BLaER1 treated with 17β-estradiol and CSF1 and Interleukin-3, amounts not matched to agents 10 nM and 100 nM (cell line): ENCODE data around the gene DCAKD.

ENCODE experiments used
- H3K27ac ChIP-seq, 11 experiments: shearing (Covaris generic); formaldehyde crosslinking; 2 replicates each; pipeline ENCODE4 v1.8.1; 2022
- H3K27me3 ChIP-seq, 11 experiments: shearing (Covaris generic); formaldehyde crosslinking; 2 replicates each; pipeline ENCODE4 v1.8.1; 2022
- H3K36me3 ChIP-seq, 11 experiments: shearing (Covaris generic); formaldehyde crosslinking; 2 replicates each; pipeline ENCODE4 v1.8.1; 2022
- H3K4me1 ChIP-seq, 10 experiments: shearing (Covaris generic); formaldehyde crosslinking; 2 replicates each; pipeline ENCODE4 v1.8.1; 2022
- H3K4me2 ChIP-seq, 11 experiments: shearing (Covaris generic); formaldehyde crosslinking; 2 replicates each; pipeline ENCODE4 v1.8.1; 2022
- H3K4me3 ChIP-seq, 10 experiments: shearing (Covaris generic); formaldehyde crosslinking; 2 replicates each; pipeline ENCODE4 v1.8.1; 2022
- H3K9ac ChIP-seq, 11 experiments: shearing (Covaris generic); formaldehyde crosslinking; 2 replicates each; pipeline ENCODE4 v1.8.1; 2022
- H3K9me3 ChIP-seq, 11 experiments: shearing (Covaris generic); formaldehyde crosslinking; replicated peaks in 1 of 11; 2 replicates each; pipeline ENCODE4 v1.8.1; 2022
- H4K20me1 ChIP-seq, 11 experiments: shearing (Covaris generic); formaldehyde crosslinking; 2 replicates each; pipeline ENCODE4 v1.8.1; 2022
- Cebpa-rat ChIP-seq, 11 experiments: shearing (Covaris generic); IDR thresholded peaks; 2 replicates each; pipeline ENCODE4 v1.8.1; 2022

Gene DCAKD

GRCh38 chr17:45031231-45032173 is 19.9 kb downstream of the DCAKD start:
- H3K9ac ChIP-seq = peak overlapping the region in 4 of 11 experiments; percentile 18 to 30 (median 21); a peak in 5 of 22 replicates
- H3K36me3 ChIP-seq = peaks cover 70 to 90% (median 78%) of the 10 kb centered on the region in 11 experiments
- peaks cover 15 to 44% (median 35%) of the 10 kb centered on the region in 10 experiments for H3K4me1 ChIP-seq
- H4K20me1 ChIP-seq = peaks cover 0 to 74% (median 40%) of the 10 kb centered on the region in 11 experiments; a peak in 18 of 22 replicates
- H3K27ac ChIP-seq = no peak overlapping the region
- no peak overlapping the region for H3K4me3 ChIP-seq
- H3K27me3 ChIP-seq = no peaks in the 10 kb centered on the region
- H3K9me3 ChIP-seq = no peaks in the 10 kb centered on the region
- H3K4me2 ChIP-seq = peak overlapping the region; percentile 41 to 70 (median 49)
- TF ChIP-seq Cebpa-rat (IDR thresholded peaks at IDR 0.05) = no peak

- Histone ChIP-seq H3K36me3 (peaks cover 69 to 89% (median 77%) of the 10 kb centered on the region in 11 experiments), H4K20me1 (peaks cover 0 to 66% (median 32%) of the 10 kb centered on the region in 11 experiments; a peak in 16 of 22 replicates), H3K4me1 (peaks cover 15 to 42% (median 33%) of the 10 kb centered on the region in 10 experiments)
These were observed 20.7 kb downstream of the DCAKD start for GRCh38 chr17:45030733-45031132.

DNA sequence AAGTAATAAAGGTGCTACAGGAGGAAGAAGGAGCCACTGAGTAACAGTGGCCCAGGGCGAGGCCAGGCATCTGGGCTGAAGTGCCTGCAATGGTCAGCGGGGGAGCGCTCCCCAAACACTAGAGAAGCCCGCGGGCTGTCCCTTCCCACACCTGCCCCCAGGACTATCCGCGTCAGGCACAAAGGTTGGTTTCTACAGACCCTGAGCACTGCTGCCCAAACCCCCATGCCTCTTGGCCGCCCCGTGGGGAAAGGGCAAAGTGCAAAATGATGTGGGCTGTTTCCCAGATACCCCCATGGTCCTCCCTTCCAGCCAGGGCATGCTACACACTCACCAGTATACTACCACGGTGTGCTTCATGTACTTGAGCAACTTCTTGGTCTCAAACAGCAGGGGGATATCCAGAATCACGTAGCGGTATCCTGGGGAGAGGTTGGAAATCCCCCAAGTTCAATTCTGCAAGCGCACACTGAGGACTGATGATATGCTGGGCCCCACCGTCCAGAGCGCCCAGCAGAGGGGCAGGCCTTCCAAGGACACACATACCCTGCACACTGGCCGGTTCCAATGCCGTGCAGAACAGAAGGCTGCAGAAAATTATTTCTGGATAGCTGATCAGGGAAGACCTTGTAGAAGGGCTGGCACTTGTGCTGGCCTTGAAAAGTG is 21.5 kb downstream of the DCAKD start:
- no peak for TF ChIP-seq Cebpa-rat (IDR thresholded peaks at IDR 0.05)
- Histone ChIP-seq H3K4me3 (no peak overlapping the region), H3K9ac (0 out of 22 replicates have a peak overlapping the region, but pooled peaks of 1 of the 11 experiments have one; percentile 19), H4K20me1 (peaks cover 0 to 63% (median 28%) of the 10 kb centered on the region in 11 experiments; a peak in 15 of 22 replicates), H3K27ac (no peak overlapping the region), H3K36me3 (peaks cover 60 to 91% (median 76%) of the 10 kb centered on the region in 11 experiments), H3K9me3 (no peaks in the 10 kb centered on the region), H3K27me3 (no peaks in the 10 kb centered on the region), H3K4me2 (peak overlapping the region in 4 of 11 experiments; percentile 44 to 73 (median 54); a peak in 6 of 22 replicates), H3K4me1 (peaks cover 15 to 38% (median 32%) of the 10 kb centered on the region in 10 experiments)

More at GRCh38 chr17:45030733-45031132, 20.7 kb downstream of the DCAKD start:
- no peaks in the 10 kb centered on the region for H3K27me3 ChIP-seq
- no peaks in the 10 kb centered on the region for H3K9me3 ChIP-seq
- H3K9ac ChIP-seq = no peak overlapping the region
- no peak overlapping the region for H3K4me3 ChIP-seq
- no peak overlapping the region for H3K27ac ChIP-seq
- H3K4me2 ChIP-seq = peak overlapping the region in 6 of 11 experiments; percentile 42 to 70 (median 50); a peak in 5 of 22 replicates
- no peak for TF ChIP-seq Cebpa-rat (IDR thresholded peaks at IDR 0.05)

DNA sequence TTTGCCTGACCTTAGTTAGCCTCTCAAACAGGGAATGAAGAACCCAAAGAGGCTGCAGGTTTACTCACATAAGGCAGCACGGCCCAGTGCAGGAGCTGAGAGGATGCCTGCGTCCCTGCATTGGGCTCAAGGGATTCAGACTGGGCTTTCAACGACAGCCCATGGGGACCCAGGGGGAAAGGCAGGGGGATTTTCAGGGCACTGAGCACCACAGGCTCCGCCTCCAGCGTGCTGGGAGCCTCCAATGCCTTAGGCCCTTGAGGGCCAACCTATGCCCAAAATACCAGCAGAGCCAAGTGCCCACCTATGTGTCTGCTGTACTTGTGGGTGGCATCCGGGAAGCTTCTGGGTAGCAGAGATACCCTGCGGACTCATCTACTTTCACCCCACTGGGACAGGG is 22.3 kb downstream of the DCAKD start:
- no peaks in the 10 kb centered on the region for H3K9me3 ChIP-seq
- peaks cover 0 to 63% (median 27%) of the 10 kb centered on the region in 11 experiments; a peak in 15 of 22 replicates for H4K20me1 ChIP-seq
- H3K4me3 ChIP-seq = no peak overlapping the region
- H3K36me3 ChIP-seq = peaks cover 60 to 91% (median 75%) of the 10 kb centered on the region in 11 experiments
- peak overlapping the region in 4 of 11 experiments; percentile 19 to 43 (median 30); a peak in 3 of 22 replicates for H3K9ac ChIP-seq
- H3K4me1 ChIP-seq = peaks cover 15 to 38% (median 32%) of the 10 kb centered on the region in 10 experiments
- H3K27me3 ChIP-seq = no peaks in the 10 kb centered on the region
- TF ChIP-seq Cebpa-rat (IDR thresholded peaks at IDR 0.05) = no peak
- H3K4me2 ChIP-seq = peak overlapping the region in 6 of 11 experiments; percentile 5 to 73 (median 47); a peak in 8 of 22 replicates
- no peak overlapping the region for H3K27ac ChIP-seq

DNA sequence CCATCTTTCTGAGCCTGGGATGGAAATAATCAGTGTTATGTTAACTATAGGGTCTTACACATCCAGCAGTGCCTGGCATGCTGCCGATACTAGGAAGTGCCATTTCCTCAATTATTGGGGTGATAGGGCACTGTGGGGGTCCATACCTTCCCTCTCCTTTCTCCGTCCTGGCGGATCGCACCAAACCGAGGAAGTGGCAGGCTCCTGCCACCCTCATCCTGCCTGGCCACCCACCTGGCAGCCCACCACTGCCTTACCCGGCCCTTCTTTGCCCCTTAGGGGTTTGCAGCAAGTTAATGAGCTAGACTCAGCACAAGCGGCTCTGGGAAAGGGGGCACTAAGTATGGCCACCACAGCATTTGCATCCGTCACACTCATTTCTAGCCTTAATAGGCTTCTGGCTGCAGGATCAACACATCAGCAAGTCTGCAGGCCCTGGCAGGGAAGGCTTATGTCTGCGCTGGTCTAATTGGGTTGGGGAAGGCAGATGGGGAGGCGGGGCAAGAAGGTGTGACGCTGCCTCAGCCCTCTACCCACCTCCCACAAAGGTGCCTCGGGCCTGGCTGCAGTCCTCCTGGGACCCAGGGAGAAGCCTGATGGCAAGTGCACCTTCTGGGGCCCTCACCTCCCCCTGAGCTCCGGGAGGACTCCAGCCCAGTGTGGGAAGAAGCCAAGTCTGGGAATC is 28.6 kb downstream of the DCAKD start:
- TF ChIP-seq Cebpa-rat (IDR thresholded peaks at IDR 0.05) = no peak
- H4K20me1 ChIP-seq = peaks cover 0 to 75% (median 52%) of the 10 kb centered on the region in 11 experiments; a peak in 19 of 22 replicates
- peaks cover 42 to 50% (median 47%) of the 10 kb centered on the region in 11 experiments for H3K27me3 ChIP-seq
- peak overlapping the region in 1 of 11 experiments; percentile 53; a peak in 2 of 22 replicates for H3K9ac ChIP-seq
- no peak overlapping the region for H3K27ac ChIP-seq
- H3K4me1 ChIP-seq = peaks cover 22 to 36% (median 28%) of the 10 kb centered on the region in 10 experiments; a peak in 19 of 20 replicates
- H3K36me3 ChIP-seq = peaks cover 14 to 47% (median 26%) of the 10 kb centered on the region in 11 experiments
- H3K4me2 ChIP-seq = peak overlapping the region in 4 of 11 experiments; percentile 71 to 94 (median 82); a peak in 5 of 22 replicates
- no peak overlapping the region for H3K4me3 ChIP-seq
- H3K9me3 ChIP-seq = no peaks in the 10 kb centered on the region

GRCh38 chr17:45022288-45022648 is 29.2 kb downstream of the DCAKD start:
- Histone ChIP-seq H3K27me3 (peaks cover 47 to 55% (median 52%) of the 10 kb centered on the region in 11 experiments), H3K27ac (no peak overlapping the region), H3K4me2 (peak overlapping the region in 10 of 11 experiments; percentile 67 to 94 (median 77); a peak in 19 of 22 replicates), H3K36me3 (peaks cover 14 to 42% (median 23%) of the 10 kb centered on the region in 11 experiments), H3K9me3 (no peaks in the 10 kb centered on the region), H3K9ac (peak overlapping the region in 7 of 11 experiments; percentile 16 to 71 (median 53); a peak in 8 of 22 replicates), H3K4me3 (peak overlapping the region in 1 of 10 experiments; percentile 43; a peak in 2 of 20 replicates), H3K4me1 (peaks cover 22 to 36% (median 28%) of the 10 kb centered on the region in 10 experiments; a peak in 19 of 20 replicates), H4K20me1 (peaks cover 0 to 78% (median 55%) of the 10 kb centered on the region in 11 experiments; a peak in 19 of 22 replicates)
- TF ChIP-seq Cebpa-rat (IDR thresholded peaks at IDR 0.05) = no peak

GRCh38 chr17:45021607-45022287 is 29.7 kb downstream of the DCAKD start:
- no peak for TF ChIP-seq Cebpa-rat (IDR thresholded peaks at IDR 0.05)
- Histone ChIP-seq H3K9ac (peak overlapping the region in 8 of 11 experiments; percentile 16 to 71 (median 42); a peak in 15 of 22 replicates), H3K27ac (no peak overlapping the region), H3K9me3 (no peaks in the 10 kb centered on the region), H3K4me3 (peak overlapping the region; percentile 22 to 63 (median 35); a peak in 13 of 20 replicates), H3K27me3 (peaks cover 50 to 60% (median 55%) of the 10 kb centered on the region in 11 experiments), H3K36me3 (peaks cover 9 to 37% (median 19%) of the 10 kb centered on the region in 11 experiments), H4K20me1 (peaks cover 0 to 78% (median 55%) of the 10 kb centered on the region in 11 experiments; a peak in 19 of 22 replicates), H3K4me1 (peaks cover 22 to 36% (median 28%) of the 10 kb centered on the region in 10 experiments; a peak in 19 of 20 replicates), H3K4me2 (peak overlapping the region; percentile 65 to 94 (median 74))
